GM12864 (cell line): ENCODE data around the gene LNP1.

Experiments used
- DNase-seq: peaks from one replicate; pipeline ENCODE4 v3.0.0-alpha.2; 2011; ENCODE audit warnings: low read depth
- H3K4me3 ChIP-seq: 2 replicates; pipeline ENCODE4 v1.5.1; 2011; ENCODE audit warnings: mild to moderate bottlenecking, low read depth, low read length, control low read depth
- TF ChIP-seq, protein P1 (sequence below): IDR thresholded peaks from 2 replicates; pipeline ENCODE4 v1.5.1; 2011; ENCODE audit warnings: low read depth, mild to moderate bottlenecking, moderate library complexity, low read length, control low read depth, inconsistent platforms; ENCODE audit errors: missing control alignments

LNP1 gene

DNA sequence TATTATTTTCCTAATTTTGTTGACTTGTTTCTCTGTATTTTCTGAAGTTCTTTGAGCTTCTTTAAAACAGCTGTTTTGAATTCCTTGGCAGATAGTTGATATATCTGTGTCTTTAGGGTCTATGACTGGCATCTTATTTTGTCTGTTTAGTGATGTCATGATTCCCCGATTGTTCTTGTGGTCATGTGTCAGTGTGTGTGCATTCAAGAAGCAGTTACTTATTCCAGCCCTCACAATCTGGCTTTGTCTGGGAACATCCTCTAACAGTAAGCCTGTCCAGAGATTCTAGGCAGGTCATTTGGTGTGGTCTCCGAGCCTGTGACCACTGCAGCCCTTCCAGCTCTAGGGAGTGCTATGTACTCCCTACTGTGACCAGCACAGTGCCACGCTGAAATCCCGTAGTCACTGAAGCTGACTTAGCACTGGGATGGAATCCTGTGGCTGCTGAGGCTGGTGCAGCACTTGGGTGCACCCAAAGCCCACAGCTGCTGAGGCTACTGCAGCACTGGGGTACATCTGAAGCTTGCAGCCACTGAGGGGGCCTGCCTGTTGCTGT lies 6.7 kb downstream of the LNP1 start:
- H3K4me3 ChIP-seq = no peak overlapping the region
- DNase-seq = no peak
- TF ChIP-seq, protein P1, sequence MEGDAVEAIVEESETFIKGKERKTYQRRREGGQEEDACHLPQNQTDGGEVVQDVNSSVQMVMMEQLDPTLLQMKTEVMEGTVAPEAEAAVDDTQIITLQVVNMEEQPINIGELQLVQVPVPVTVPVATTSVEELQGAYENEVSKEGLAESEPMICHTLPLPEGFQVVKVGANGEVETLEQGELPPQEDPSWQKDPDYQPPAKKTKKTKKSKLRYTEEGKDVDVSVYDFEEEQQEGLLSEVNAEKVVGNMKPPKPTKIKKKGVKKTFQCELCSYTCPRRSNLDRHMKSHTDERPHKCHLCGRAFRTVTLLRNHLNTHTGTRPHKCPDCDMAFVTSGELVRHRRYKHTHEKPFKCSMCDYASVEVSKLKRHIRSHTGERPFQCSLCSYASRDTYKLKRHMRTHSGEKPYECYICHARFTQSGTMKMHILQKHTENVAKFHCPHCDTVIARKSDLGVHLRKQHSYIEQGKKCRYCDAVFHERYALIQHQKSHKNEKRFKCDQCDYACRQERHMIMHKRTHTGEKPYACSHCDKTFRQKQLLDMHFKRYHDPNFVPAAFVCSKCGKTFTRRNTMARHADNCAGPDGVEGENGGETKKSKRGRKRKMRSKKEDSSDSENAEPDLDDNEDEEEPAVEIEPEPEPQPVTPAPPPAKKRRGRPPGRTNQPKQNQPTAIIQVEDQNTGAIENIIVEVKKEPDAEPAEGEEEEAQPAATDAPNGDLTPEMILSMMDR = no peak

DNA sequence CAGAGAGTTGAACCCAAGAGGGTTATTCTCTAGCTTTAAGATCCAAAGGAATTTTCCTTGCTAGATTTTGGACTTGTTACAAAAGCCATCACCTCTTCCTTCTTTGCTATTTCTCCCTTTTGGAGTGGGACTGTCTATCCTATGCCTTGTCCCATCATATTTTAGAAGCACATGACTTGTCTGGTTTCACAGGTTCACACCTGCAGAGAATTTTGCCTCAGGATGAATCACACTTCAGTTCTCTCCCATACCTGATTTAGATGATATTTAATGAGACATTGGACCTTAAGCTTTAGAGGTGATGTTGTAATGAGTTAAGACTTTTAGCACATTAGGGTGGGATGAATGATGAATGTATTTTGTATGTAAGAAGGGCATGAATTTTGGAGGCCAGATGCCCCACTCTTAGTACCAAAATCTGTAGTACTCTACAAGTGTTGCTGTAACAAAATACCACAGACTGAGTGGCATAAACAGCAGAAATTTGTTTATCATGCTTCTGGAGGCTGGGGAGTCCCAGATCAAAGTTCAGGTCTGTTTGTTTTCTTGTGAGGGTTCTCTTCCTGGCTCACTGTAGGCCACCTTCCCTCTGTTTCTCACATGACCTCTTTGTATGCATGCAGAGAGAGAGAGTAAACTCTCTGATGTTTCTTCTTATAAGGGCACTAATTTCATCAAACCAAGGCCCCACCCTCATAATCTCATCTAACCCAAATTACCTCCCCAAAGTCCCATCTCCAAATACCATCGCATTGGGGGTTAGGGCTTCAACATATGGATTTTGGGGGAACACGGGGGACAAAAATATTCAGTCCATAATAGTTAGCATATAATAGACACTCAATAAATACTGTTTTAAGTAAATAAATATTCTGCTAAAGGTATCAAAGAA lies 10.0 kb downstream of the LNP1 start:
- no peak overlapping the region for H3K4me3 ChIP-seq
- TF ChIP-seq, protein P1 = no peak
- DNase-seq = no peak

DNA sequence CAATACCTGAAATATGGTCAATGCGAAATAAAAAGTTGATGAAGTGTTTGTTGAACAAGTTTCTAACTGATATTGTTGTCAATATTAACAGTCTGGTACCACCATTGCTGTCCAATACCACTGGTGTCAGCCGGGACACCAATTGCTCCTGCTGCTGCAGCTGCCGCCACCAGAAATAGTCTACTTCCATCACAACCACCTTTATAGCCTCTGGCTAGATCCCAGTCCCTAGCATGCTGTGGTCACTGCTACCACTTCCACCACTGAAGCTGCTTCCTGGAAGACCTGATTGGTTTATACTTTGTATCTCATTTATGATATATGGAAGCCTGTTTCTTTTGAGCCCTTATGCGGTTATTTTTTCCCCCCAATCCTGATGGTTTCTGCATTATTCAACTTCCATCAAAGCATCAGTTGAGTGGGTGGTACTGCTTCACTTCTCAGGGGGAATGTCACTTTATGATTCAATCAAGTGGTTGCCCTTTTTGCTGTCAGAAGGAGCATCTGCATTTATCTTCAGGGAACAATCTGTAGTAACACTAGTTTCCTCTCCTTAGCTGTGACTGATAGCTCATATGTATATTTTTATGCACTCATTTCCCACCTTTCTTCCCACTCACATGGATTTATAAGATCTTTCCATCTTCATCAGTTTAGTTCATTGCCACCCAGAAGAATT lies 11.7 kb downstream of the LNP1 start:
- TF ChIP-seq, protein P1 = no peak
- H3K4me3 ChIP-seq = no peak overlapping the region
- DNase-seq = no peak

DNA sequence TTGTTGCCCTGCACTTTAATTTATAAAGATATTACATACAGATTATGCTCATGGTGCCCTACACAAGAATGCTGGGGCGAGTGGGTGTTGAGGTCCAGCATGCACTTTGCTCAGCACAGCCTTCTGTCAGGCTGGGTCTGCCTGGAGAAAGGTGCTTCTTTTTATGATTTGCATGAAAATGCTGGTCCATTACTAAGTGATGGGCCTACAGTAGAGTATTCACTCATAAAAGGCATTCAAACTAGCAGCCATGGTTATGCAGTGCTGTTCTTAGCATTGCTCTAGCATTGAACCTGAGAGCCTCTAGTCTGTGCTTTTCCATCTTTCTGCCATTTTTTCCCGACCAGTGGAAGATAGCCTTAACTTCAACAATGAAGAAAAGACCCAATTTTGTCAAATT lies 12.3 kb downstream of the LNP1 start:
- TF ChIP-seq, protein P1 = no peak
- H3K4me3 ChIP-seq = no peak overlapping the region
- DNase-seq = no peak

DNA sequence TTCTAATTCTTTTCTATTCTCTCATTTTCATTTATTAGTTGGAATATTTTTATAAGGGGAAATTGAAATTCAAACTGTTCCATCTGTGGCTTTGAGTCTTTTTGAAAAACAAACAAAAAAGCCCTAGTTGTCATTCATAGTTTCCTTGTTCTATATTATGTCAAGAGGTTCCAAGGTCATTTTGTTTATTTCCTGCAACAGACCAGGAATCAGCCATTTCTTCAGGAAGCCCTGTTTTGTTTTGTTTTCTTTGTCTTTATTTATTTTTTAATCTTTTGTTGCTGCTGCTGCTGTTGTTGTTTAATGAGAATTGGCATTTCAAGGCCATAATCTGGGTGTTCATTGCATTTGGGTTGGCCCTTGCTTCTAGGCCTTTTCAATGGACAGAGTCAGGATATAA lies 14.8 kb downstream of the LNP1 start:
- no peak overlapping the region for H3K4me3 ChIP-seq
- TF ChIP-seq, protein P1 = no peak
- no peak for DNase-seq

DNA sequence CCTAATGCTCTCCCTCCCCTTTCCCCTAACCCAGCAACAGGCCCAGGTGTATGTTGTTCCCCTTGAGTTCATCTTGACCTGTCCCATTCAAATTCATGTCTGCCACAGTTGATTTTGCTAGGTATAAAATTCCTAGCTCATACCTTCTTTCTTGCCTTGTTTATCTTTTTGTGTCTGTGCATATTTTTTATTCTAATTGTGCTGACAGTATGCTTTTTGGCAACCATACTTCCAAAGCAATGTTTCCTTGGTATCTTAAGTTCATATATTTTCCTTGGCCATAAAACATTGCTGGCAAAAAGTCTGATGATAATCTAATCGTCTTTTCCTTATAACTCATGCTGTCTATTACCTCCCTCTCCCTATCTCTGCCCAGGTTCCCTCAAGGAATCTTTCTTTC lies 15.5 kb downstream of the LNP1 start:
- DNase-seq = no peak
- TF ChIP-seq, protein P1 = no peak
- no peak overlapping the region for H3K4me3 ChIP-seq
